Caco-2 (cell line): ENCODE results near the gene NAA38. TPM values are rescaled to one million over a fixed set of nuclear protein-coding genes. Genes with fewer than 3 reads are reported as not detected.

Experiments
- BruUV-seq: library from RNA; stranded (reverse); fragments of 400-500 nt; replicated peaks from 2 replicates; lab custom pipeline; 2021; lab: Mats Ljungman, UMichigan
- CTCF ChIA-PET: fragments of 300-600 bp; sonication (Branson Sonifier 250); formaldehyde crosslinking; loops from one replicate; lab custom pipeline; 2022; ENCODE audit warnings: antibody characterized with exemption; lab: Charles Lee
- POLR2A ChIA-PET: fragments of 300-600 bp; sonication (Branson Sonifier 250); formaldehyde crosslinking; loops from one replicate; lab custom pipeline; 2022; ENCODE audit warnings: antibody characterized with exemption; lab: Charles Lee
- DNase-seq, 2 experiments: peaks; one replicate each; pipeline versions ENCODE4 v3.0.0 to v3.0.0-alpha.2; 2020 to 2022
- H3K27me3 ChIP-seq: replicated peaks from 2 replicates; pipeline ENCODE4 v1.6.0; 2011; ENCODE audit warnings: low read length; ENCODE audit not compliant: control insufficient read depth, insufficient read depth
- H3K36me3 ChIP-seq: 2 replicates; pipeline ENCODE4 v1.5.1; 2011; ENCODE audit warnings: low read length; ENCODE audit not compliant: control insufficient read depth, insufficient read depth
- H3K4me1 ChIP-seq: fragments of 250-450 bp; sonication (Bioruptor Pico); 2 replicates; pipeline ENCODE4 v1.5.1; 2020; ENCODE audit warnings: mild to moderate bottlenecking
- H3K4me3 ChIP-seq: 2 replicates; pipeline ENCODE4 v1.5.1; 2011; ENCODE audit warnings: low read depth, mild to moderate bottlenecking, control low read depth, low read length
- H3K9me3 ChIP-seq: fragments of 250-450 bp; sonication (Bioruptor Pico); 2 replicates; pipeline ENCODE4 v1.5.1; 2020; ENCODE audit warnings: mild to moderate bottlenecking, moderate library complexity
- H3K27ac Mint-ChIP-seq: one replicate; pipeline ENCODE4 v1.8.0; 2022; ENCODE audit warnings: mixed read lengths; ENCODE audit not compliant: unreplicated experiment
- H3K27me3 Mint-ChIP-seq: one replicate; pipeline ENCODE4 v1.8.0; 2022; ENCODE audit warnings: mixed read lengths; ENCODE audit not compliant: insufficient read depth, unreplicated experiment
- H3K36me3 Mint-ChIP-seq: one replicate; pipeline ENCODE4 v1.8.0; 2022; ENCODE audit warnings: mild to moderate bottlenecking, mixed read lengths; ENCODE audit not compliant: insufficient read depth, unreplicated experiment
- H3K4me1 Mint-ChIP-seq: one replicate; pipeline ENCODE4 v1.8.0; 2022; ENCODE audit warnings: low read depth, mixed read lengths; ENCODE audit not compliant: unreplicated experiment
- H3K4me3 Mint-ChIP-seq: one replicate; pipeline ENCODE4 v1.8.0; 2022; ENCODE audit warnings: mild to moderate bottlenecking, moderate library complexity, mixed read lengths; ENCODE audit not compliant: unreplicated experiment
- H3K9me3 Mint-ChIP-seq: one replicate; pipeline ENCODE4 v1.8.0; 2022; ENCODE audit warnings: mixed read lengths; ENCODE audit not compliant: unreplicated experiment
- CTCF ChIP-seq, 2 experiments: fragments of 200-600 bp in 1 of 2; IDR thresholded peaks; 1 replicate in 1 of 2; 2 replicates in 1 of 2; pipeline versions ENCODE4 v1.5.1 to v1.8.0; 2011 to 2022; ENCODE audit warnings: antibody characterized with exemption in 1 of 2, control low read depth in 1 of 2, inconsistent platforms in 1 of 2, low read depth in 1 of 2, low read length in 1 of 2, mild to moderate bottlenecking in 1 of 2, moderate library complexity in 1 of 2; ENCODE audit not compliant: insufficient read depth in 1 of 2, severe bottlenecking in 1 of 2, unreplicated experiment in 1 of 2
- intact Hi-C: fragments of 100-400 bp; cut with micrococcal nuclease; formaldehyde crosslinking; loops from one replicate; pipeline ENCODE4 v1.10.0; 2022; ENCODE audit not compliant: unreplicated experiment
- total RNA-seq: library from RNA; stranded (reverse); gene quantifications from 2 replicates; pipeline ENCODE4 v1.2.3, GENCODE V29; 2022

NAA38 gene
- total RNA-seq, 1 experiment from 2014 or later, result 27.4 TPM

DNA sequence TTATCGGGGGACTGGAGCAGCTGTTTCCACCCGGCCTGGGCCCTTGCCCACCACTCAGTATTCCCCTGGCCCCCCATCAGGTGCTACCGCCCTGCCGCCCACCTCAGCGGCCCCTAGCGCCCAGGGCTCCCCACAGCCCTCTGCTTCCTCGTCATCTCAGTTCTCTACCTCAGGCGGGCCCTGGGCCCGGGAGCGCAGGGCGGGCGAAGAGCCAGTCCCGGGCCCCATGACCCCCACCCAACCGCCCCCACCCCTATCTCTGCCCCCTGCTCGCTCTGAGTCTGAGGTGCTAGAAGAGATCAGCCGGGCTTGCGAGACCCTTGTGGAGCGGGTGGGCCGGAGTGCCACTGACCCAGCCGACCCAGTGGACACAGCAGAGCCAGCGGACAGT is 8.6 kb downstream of the NAA38 start:
- no peak overlapping the region for H3K4me3 ChIP-seq
- BruUV-seq, result no TSS peak
- DNase-seq, result no peak
- no peak overlapping the region for H3K4me3 Mint-ChIP-seq
- H3K9me3 ChIP-seq, result no peaks in the 10 kb centered on the region
- no peak for TF ChIP-seq CTCF (IDR thresholded peaks at IDR 0.05; ENCODE audit: insufficient read depth in 1 of 2, low read depth in 1 of 2, low read length in 1 of 2, severe bottlenecking in 1 of 2, unreplicated experiment in 1 of 2)
- no peaks in the 10 kb centered on the region; the same call in 1 of the 2 replicates for H3K4me1 ChIP-seq
- H3K9me3 Mint-ChIP-seq, result no peaks in the 10 kb centered on the region
- no peaks in the 10 kb centered on the region for H3K27me3 ChIP-seq
- no peaks in the 10 kb centered on the region; the same call in none of the 2 replicates for H3K36me3 ChIP-seq
- ChIA-PET POLR2A (no interaction called here), CTCF (no interaction called here)
- intact Hi-C loops, result no loop called here
- peaks cover 71% of the 10 kb centered on the region for H3K36me3 Mint-ChIP-seq
- H3K4me1 Mint-ChIP-seq, result no peaks in the 10 kb centered on the region
- no peak overlapping the region for H3K27ac Mint-ChIP-seq
- H3K27me3 Mint-ChIP-seq, result no peaks in the 10 kb centered on the region

GRCh38 chr17:7848131-7848579 is 9.2 kb downstream of the NAA38 start:
- CTCF ChIA-PET, result no interaction called here
- Histone ChIP-seq H3K36me3 (no peaks in the 10 kb centered on the region; the same call in none of the 2 replicates), H3K27me3 (no peaks in the 10 kb centered on the region), H3K4me3 (no peak overlapping the region), H3K4me1 (no peaks in the 10 kb centered on the region; the same call in 1 of the 2 replicates), H3K9me3 (no peaks in the 10 kb centered on the region)
- no peaks in the 10 kb centered on the region for H3K9me3 Mint-ChIP-seq
- H3K27me3 Mint-ChIP-seq, result no peaks in the 10 kb centered on the region
- H3K4me1 Mint-ChIP-seq, result no peaks in the 10 kb centered on the region
- no peak for DNase-seq
- no peak for TF ChIP-seq CTCF (IDR thresholded peaks at IDR 0.05; ENCODE audit: insufficient read depth in 1 of 2, low read depth in 1 of 2, low read length in 1 of 2, severe bottlenecking in 1 of 2, unreplicated experiment in 1 of 2)
- peaks cover 74% of the 10 kb centered on the region for H3K36me3 Mint-ChIP-seq
- BruUV-seq, result no TSS peak
- intact Hi-C loops, result no loop called here
- H3K4me3 Mint-ChIP-seq, result no peak overlapping the region
- no peak overlapping the region for H3K27ac Mint-ChIP-seq
- POLR2A ChIA-PET, result no interaction called here

DNA sequence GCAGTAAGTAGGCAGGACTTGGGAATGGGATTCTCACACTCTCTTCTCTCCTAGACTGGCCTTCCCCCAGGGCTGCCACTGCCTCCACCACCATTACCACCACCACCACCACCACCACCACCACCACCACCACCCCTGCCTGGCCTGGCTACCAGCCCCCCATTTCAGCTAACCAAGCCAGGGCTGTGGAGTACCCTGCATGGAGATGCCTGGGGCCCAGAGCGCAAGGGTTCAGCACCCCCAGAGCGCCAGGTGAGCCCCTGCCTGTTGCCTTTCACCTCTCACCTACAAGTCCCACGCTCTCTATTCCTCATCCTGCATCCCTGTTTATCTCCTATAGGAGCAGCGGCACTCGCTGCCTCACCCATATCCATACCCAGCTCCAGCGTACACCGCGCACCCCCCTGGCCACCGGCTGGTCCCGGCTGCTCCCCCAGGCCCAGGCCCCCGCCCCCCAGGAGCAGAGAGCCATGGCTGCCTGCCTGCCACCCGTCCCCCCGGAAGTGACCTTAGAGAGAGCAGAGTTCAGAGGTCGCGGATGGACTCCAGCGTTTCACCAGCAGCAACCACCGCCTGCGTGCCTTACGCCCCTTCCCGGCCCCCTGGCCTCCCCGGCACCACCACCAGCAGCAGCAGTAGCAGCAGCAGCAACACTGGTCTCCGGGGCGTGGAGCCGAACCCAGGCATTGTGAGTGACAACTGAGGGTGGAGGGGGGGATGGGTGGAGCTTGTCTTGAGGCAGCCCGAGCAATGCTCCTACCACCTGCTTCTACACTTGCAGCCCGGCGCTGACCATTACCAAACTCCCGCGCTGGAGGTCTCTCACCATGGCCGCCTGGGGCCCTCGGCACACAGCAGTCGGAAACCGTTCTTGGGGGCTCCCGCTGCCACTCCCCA is 10.3 kb downstream of the NAA38 start:
- no peak overlapping the region for H3K27ac Mint-ChIP-seq
- H3K4me3 Mint-ChIP-seq, result no peak overlapping the region
- H3K27me3 Mint-ChIP-seq, result no peaks in the 10 kb centered on the region
- POLR2A ChIA-PET, result no interaction called here
- BruUV-seq, result no TSS peak
- no peak for DNase-seq
- no peaks in the 10 kb centered on the region for H3K9me3 Mint-ChIP-seq
- Histone ChIP-seq H3K27me3 (no peaks in the 10 kb centered on the region), H3K4me1 (no peaks in the 10 kb centered on the region; the same call in 1 of the 2 replicates), H3K9me3 (no peaks in the 10 kb centered on the region), H3K4me3 (no peak overlapping the region), H3K36me3 (no peaks in the 10 kb centered on the region; the same call in none of the 2 replicates)
- intact Hi-C loops, result no loop called here
- no peak for TF ChIP-seq CTCF (IDR thresholded peaks at IDR 0.05; ENCODE audit: insufficient read depth in 1 of 2, low read depth in 1 of 2, low read length in 1 of 2, severe bottlenecking in 1 of 2, unreplicated experiment in 1 of 2)
- H3K4me1 Mint-ChIP-seq, result no peaks in the 10 kb centered on the region
- peaks cover 76% of the 10 kb centered on the region for H3K36me3 Mint-ChIP-seq
- CTCF ChIA-PET, result no interaction called here
